GM19023 (cell line): ENCODE measurements around the gene R3HDM4.
"Not testable (repeated sequence)": the region's sequence is repeated elsewhere in the genome, so short reads cannot be mapped to it uniquely, and the experiment has no call there.

Experiments
- ATAC-seq: cut with Tn5 transposase; IDR thresholded peaks from one replicate; pipeline ENCODE4 v1.9.1; 2021; ENCODE audit warnings: mild to moderate bottlenecking, moderate library complexity; ENCODE audit not compliant: unreplicated experiment

The R3HDM4 gene

GRCh38 chr19:878751-879561 lies 34.1 kb downstream of the R3HDM4 start:
- not testable (repeated sequence) for ATAC-seq

- not testable (repeated sequence) for ATAC-seq
These were observed 34.9 kb downstream of the R3HDM4 start for GRCh38 chr19:877992-878660.

DNA sequence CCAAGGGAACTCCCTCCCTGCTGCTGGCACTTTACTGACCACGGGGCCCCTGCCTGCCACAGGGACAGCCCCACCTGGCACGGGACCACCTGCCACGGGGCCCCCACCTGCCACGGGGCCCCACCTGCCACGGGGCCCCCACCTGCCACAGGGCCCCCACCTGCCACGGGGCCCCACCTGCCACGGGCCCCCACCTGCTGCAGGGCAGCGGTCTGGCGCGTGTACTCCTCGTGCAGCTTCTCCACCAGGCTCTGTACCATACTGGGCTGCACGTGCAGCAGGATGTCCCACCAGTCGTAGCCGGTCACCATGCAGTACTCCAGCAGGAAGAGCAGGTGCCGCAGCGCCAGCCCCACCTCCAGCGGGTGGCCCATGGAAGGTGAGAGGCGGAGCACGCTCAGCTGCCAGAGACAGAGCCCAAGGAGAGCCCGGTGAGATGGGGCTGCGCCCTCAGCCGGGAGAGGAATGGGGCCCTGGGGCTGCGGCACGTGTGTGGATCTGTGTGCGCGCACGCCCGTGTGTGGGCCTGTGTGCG lies 36.2 kb downstream of the R3HDM4 start:
- no peak for ATAC-seq

GRCh38 chr19:876089-876488 lies 36.9 kb downstream of the R3HDM4 start:
- ATAC-seq, result no peak

DNA sequence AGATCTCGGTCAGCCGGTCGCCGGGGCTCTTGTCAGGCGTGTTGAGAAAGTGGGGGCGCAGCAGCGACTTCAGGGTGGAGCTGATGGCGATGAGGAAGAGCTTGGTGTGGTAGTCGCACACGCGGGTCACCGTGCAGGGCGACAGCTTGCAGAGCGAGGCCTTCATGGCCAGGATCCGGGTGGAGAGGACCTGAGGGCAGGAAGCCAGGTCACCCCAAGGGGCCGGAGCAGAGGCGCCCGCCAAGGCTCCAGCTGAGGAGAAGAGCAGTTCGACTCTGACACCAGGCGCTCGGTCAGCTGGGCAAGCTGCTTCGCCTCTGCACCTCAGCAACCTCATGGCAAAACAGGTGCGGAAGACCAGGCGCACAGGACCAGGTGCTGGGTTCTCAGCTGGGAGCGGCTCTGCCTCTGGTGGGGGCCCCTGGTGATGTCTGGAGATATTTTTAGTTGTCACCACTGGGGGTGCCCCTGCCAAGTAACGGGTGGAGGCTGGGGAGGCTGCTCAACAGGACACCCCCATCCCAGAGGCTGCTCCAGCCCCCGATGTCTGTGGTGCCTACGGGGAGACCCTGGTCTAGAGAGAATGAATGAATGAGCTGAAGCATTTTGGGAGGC lies 37.6 kb downstream of the R3HDM4 start:
- no peak for ATAC-seq

- ATAC-seq, result no peak
These were observed 39.4 kb downstream of the R3HDM4 start for GRCh38 chr19:873561-874041.

DNA sequence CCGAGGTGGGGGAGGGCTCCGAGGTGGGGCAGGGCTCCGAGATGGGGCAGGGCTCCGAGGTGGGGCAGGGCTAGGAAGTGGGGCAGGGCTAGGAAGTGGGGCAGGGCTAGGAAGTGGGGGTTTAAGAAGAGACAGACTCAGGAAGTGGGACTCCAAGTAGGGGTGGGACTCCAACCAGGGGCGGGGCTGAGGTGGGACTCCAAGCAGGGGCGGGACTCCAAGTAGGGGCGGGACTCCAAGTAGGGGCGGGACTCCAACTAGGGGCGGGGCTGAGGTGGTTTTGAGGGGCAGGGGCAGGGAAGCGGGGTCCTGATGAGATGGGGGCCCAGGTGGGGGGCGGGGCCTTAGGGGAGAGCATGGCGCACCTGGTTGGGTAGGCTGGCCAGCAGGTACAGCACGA lies 39.9 kb downstream of the R3HDM4 start:
- ATAC-seq, result no peak

- ATAC-seq, result peak; percentile 42
These were observed 40.6 kb downstream of the R3HDM4 start for GRCh38 chr19:872266-872951.

- ATAC-seq, result no peak
These were observed 41.4 kb downstream of the R3HDM4 start for GRCh38 chr19:871446-872265.

DNA sequence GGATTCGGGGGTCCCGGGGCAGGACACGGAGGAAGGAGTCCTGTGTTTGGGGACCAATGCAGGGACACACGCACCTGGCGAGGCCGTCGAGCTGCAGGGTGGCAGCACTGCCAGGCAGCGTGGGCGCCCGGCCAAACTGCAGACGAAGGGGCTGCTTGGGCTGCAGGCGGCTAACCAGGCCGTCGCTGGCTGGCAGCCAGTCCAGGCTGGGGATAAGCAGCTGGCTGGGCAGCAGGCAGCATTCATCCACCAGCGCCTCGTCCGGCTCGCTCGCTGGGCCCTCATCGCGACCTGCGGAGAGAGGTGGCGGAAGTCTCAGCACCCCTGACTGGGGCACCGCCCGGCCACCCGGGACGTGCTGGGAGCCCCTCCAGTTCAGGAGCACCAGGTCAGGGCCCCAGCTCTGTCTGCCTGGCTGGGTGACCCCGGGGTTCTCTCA lies 42.0 kb downstream of the R3HDM4 start:
- ATAC-seq, result no peak

DNA sequence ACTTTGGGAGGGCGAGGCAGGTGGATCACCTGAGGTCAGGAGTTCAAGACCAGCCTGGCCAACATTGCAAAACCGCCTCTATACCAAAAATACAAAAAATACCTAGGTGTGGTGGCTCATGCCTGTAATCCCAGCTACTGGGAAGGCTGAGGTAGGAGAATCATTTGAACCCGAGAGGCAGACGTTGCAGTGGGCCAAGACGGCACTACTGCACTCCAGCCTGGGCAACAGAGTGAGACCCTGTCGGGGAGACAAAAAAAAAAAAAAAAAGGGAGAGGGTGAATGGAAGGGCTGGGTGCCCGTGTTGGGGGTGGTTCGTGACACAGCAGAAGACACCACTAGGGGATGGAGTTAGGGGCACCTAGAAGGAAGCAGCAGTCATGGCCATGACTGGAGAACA lies 42.7 kb downstream of the R3HDM4 start:
- no peak for ATAC-seq

GRCh38 chr19:869245-870177 lies 43.5 kb downstream of the R3HDM4 start:
- no peak for ATAC-seq

GRCh38 chr19:868458-869244 lies 44.4 kb downstream of the R3HDM4 start:
- no peak for ATAC-seq

DNA sequence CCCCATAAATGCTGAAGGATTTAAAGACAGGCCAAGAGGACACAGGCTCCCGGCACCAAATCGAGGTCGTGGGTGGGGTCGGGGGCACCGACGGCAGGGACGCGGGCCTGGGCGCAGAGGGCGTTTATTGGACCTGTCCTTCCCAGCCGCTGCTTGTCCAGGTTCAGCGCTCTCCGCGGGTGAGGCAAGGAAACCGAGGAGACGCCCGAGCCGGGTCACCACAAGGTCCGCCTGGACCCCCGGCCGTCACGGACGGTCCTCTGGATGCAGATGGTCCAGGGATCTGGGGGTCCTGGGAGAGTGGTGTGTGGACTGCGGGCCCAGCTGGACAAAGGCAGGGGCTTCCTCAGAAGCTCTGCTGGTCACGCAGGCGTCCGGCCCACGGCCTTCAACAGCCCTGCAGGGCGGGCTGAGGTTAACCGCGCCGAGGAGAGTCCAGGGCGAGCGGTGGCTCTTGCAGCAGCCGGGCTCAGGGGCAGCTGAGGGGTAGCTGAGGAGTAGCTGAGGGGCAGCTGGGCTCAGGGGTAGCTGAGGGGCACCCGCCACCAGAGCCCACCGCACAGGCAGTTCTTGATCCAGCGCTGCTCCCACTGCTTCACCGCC lies 45.1 kb downstream of the R3HDM4 start:
- ATAC-seq, result no peak

- ATAC-seq, result no peak
These were observed 45.7 kb downstream of the R3HDM4 start for GRCh38 chr19:867301-867793.

GRCh38 chr19:866769-867300 lies 46.2 kb downstream of the R3HDM4 start:
- ATAC-seq, result no peak

DNA sequence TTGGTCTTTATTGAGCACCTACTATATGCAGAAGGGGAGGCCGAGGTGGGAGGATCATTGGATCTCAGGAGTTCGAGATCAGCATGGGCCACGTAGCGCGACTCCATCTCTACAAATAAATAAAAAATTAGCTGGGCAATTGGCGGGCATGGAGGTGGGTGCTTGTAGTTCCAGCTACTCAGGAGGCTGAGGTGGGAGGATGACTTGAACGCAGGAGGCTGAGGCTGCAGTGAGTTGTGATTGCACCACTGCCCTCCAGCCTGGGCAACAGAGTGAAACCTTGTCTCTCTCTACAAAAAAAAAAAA lies 49.8 kb downstream of the R3HDM4 start:
- no peak for ATAC-seq
